ENCODE data around the gene SCYGR1.

SCYGR1 gene

GRCh38 chr2:227406177-227407031 is 18.7 kb upstream of the SCYGR1 start:
- H3F3A ChIP-seq (ENCODE audit: control insufficient read depth, insufficient read depth): no peaks in the 10 kb centered on the region
- H3K4me1 ChIP-seq (ENCODE audit: control insufficient read depth, low read length): no peaks in the 10 kb centered on the region
- H3K36me3 ChIP-seq (ENCODE audit: control insufficient read depth, low read length): no peaks in the 10 kb centered on the region
- H4K20me1 ChIP-seq (ENCODE audit: control insufficient read depth, insufficient read depth, low read depth, low read length): no peaks in the 10 kb centered on the region
- H3K4me3 ChIP-seq (ENCODE audit: low read length): no peak overlapping the region
- TF ChIP-seq EZH2phosphoT487 (IDR thresholded peaks at IDR 0.05; ENCODE audit: borderline replicate concordance, low read length): no peak
- TF ChIP-seq, protein P1, sequence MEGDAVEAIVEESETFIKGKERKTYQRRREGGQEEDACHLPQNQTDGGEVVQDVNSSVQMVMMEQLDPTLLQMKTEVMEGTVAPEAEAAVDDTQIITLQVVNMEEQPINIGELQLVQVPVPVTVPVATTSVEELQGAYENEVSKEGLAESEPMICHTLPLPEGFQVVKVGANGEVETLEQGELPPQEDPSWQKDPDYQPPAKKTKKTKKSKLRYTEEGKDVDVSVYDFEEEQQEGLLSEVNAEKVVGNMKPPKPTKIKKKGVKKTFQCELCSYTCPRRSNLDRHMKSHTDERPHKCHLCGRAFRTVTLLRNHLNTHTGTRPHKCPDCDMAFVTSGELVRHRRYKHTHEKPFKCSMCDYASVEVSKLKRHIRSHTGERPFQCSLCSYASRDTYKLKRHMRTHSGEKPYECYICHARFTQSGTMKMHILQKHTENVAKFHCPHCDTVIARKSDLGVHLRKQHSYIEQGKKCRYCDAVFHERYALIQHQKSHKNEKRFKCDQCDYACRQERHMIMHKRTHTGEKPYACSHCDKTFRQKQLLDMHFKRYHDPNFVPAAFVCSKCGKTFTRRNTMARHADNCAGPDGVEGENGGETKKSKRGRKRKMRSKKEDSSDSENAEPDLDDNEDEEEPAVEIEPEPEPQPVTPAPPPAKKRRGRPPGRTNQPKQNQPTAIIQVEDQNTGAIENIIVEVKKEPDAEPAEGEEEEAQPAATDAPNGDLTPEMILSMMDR (IDR thresholded peaks at IDR 0.05; ENCODE audit: low read depth, low read length, poor library complexity, severe bottlenecking): peak; percentile 66
- H3K79me2 ChIP-seq (ENCODE audit: control insufficient read depth, low read length): no peaks in the 10 kb centered on the region
- H3K27ac ChIP-seq (ENCODE audit: low read depth, low read length): no peak overlapping the region
- peaks cover 9% of the 10 kb centered on the region for H3K27me3 ChIP-seq (ENCODE audit: control insufficient read depth, low read length)
- no peak overlapping the region for H3K4me2 ChIP-seq (ENCODE audit: low read length)
- no peaks in the 10 kb centered on the region for H3K9me2 ChIP-seq (replicated peaks; ENCODE audit: control insufficient read depth, low read length)
- H3K9me3 ChIP-seq (ENCODE audit: control insufficient read depth, insufficient read depth, low read length): no peaks in the 10 kb centered on the region

- Histone ChIP-seq H3K79me2 (ENCODE audit: control insufficient read depth, low read length) (no peaks in the 10 kb centered on the region), H3K36me3 (ENCODE audit: control insufficient read depth, low read length) (no peaks in the 10 kb centered on the region), H3K4me3 (ENCODE audit: low read length) (no peak overlapping the region), H3F3A (ENCODE audit: control insufficient read depth, insufficient read depth) (no peaks in the 10 kb centered on the region), H3K9me2 (replicated peaks; ENCODE audit: control insufficient read depth, low read length) (no peaks in the 10 kb centered on the region), H4K20me1 (ENCODE audit: control insufficient read depth, insufficient read depth, low read depth, low read length) (no peaks in the 10 kb centered on the region), H3K4me1 (ENCODE audit: control insufficient read depth, low read length) (no peaks in the 10 kb centered on the region), H3K4me2 (ENCODE audit: low read length) (no peak overlapping the region), H3K9me3 (ENCODE audit: control insufficient read depth, insufficient read depth, low read length) (no peaks in the 10 kb centered on the region), H3K27ac (ENCODE audit: low read depth, low read length) (no peak overlapping the region), H3K27me3 (ENCODE audit: control insufficient read depth, low read length) (peaks cover 6% of the 10 kb centered on the region)
- TF ChIP-seq, protein P1 (IDR thresholded peaks at IDR 0.05; ENCODE audit: low read depth, low read length, poor library complexity, severe bottlenecking): no peak
- TF ChIP-seq EZH2phosphoT487 (IDR thresholded peaks at IDR 0.05; ENCODE audit: borderline replicate concordance, low read length): no peak
Measured at GRCh38 chr2:227404585-227405271, 17.0 kb upstream of the SCYGR1 start.

GRCh38 chr2:227402959-227403358 is 15.2 kb upstream of the SCYGR1 start:
- H3K27me3 ChIP-seq (ENCODE audit: control insufficient read depth, low read length): peaks cover 6% of the 10 kb centered on the region
- H3K9me2 ChIP-seq (replicated peaks; ENCODE audit: control insufficient read depth, low read length): no peaks in the 10 kb centered on the region
- TF ChIP-seq, protein P1 (IDR thresholded peaks at IDR 0.05; ENCODE audit: low read depth, low read length, poor library complexity, severe bottlenecking): no peak
- no peak for TF ChIP-seq EZH2phosphoT487 (IDR thresholded peaks at IDR 0.05; ENCODE audit: borderline replicate concordance, low read length)
- no peaks in the 10 kb centered on the region for H3K79me2 ChIP-seq (ENCODE audit: control insufficient read depth, low read length)
- no peak overlapping the region for H3K27ac ChIP-seq (ENCODE audit: low read depth, low read length)
- H3K4me2 ChIP-seq (ENCODE audit: low read length): no peak overlapping the region
- H3K36me3 ChIP-seq (ENCODE audit: control insufficient read depth, low read length): no peaks in the 10 kb centered on the region
- no peaks in the 10 kb centered on the region for H3F3A ChIP-seq (ENCODE audit: control insufficient read depth, insufficient read depth)
- no peaks in the 10 kb centered on the region for H3K9me3 ChIP-seq (ENCODE audit: control insufficient read depth, insufficient read depth, low read length)
- H3K4me3 ChIP-seq (ENCODE audit: low read length): no peak overlapping the region
- H3K4me1 ChIP-seq (ENCODE audit: control insufficient read depth, low read length): no peaks in the 10 kb centered on the region
- no peaks in the 10 kb centered on the region for H4K20me1 ChIP-seq (ENCODE audit: control insufficient read depth, insufficient read depth, low read depth, low read length)

Data from DOHH2 (cell line).